GM19372 (cell line): ENCODE measurements around the gene TACC2.
"Not testable (repeated sequence)": the region's sequence is repeated elsewhere in the genome, so short reads cannot be mapped to it uniquely, and the experiment has no call there.

Experiments
- ATAC-seq: cut with Tn5 transposase; IDR thresholded peaks from one replicate; pipeline ENCODE4 v1.9.1; 2021; ENCODE audit warnings: mild to moderate bottlenecking, low read depth, moderate library complexity; ENCODE audit not compliant: unreplicated experiment

The TACC2 gene

DNA sequence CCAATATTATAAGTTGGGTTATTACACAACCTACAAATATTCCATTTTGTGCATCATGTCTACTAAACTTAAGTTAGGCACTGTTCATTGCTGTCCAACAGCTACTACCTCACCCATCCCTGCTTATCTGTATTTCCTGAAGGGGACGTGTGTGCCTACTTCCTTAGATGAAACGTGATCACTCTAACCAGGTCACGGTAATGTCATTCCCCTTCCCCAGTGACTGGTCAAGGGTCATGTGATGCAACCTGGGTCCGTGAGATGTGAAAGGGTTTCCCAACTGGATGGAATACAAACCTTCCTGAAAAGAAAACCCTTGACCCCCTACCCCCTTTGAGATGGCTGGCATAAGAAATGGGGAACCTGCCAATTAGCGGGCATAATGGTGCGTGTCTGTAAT, 12.4 kb upstream of the TACC2 start:
- ATAC-seq, result no peak

DNA sequence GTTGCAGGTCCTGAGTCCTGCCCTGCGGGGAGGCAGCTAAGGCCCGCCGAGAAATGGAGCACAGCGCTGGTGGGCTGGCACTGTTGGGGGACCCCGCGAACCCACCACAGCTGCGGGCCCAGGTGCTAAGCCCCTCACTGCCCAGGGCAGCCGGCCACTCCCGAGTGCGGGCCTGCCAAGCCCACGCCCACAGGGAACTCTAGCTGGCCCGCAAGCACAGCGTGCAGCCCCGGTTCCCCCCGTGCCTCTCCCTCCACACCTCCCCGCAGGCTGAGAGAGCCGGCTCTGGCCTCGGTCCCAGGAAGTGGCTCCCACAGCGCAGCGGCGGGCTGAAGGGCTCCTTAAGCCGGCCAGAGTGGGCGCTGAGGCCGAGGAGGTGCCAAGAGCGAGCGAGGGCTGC, 10.5 kb upstream of the TACC2 start:
- ATAC-seq, result no peak

DNA sequence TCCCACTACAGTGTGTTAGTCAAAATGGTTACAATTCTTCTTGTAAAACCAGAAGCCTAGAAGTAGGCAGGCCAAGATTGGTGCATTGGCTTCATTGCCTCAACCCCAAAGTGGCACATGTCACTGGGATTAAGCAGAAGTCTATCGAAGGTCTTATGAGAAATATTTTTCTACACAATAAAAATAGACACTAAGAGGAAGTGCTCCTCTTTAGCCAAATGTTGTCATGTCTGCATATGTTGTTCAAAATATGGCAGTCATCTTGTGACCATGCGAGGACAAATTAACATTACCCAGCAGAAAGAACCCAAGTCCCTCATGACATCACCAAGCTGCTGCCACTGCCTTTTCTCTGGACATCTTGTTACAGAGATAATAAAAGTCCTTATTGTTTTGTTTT, 7.6 kb upstream of the TACC2 start:
- ATAC-seq, result no peak

DNA sequence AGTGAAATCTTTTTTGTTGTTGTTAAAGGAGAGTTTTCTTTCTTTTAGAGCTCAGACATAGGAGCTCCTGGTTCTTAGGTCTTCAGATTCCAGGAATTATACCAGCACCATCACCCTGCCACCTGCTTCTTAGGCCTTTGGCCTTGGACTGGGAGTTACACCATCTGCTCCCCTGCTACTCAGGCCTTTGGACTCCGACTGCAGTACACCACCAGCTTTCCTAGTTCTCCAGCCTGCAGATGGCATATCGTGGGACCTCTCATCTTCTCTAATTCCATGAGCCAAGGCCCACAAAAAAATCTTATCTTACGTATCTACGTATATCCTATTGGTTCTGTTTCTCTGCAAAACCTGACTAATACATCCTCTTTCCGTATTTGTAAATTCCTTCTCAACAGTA, 5.1 kb upstream of the TACC2 start:
- ATAC-seq, result no peak

DNA sequence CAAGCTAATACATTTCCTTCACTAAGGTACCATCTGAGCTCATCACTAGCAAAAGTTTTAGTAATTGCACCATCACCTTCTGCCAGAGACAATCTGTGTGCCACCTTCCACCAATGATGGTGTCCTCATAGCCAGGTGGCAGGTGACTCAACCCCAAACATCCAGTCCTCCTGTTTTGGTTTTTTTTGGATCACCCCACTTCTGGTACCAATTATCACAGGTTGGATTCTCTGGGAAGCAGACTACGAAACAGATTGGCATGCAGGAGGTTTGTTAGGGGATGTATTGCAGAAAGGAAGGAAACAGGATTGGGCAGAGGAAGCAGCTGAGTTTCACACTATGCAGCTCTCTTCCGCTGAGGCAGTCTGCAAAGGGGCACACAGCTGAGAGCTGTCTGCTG, 4.5 kb upstream of the TACC2 start:
- no peak for ATAC-seq

DNA sequence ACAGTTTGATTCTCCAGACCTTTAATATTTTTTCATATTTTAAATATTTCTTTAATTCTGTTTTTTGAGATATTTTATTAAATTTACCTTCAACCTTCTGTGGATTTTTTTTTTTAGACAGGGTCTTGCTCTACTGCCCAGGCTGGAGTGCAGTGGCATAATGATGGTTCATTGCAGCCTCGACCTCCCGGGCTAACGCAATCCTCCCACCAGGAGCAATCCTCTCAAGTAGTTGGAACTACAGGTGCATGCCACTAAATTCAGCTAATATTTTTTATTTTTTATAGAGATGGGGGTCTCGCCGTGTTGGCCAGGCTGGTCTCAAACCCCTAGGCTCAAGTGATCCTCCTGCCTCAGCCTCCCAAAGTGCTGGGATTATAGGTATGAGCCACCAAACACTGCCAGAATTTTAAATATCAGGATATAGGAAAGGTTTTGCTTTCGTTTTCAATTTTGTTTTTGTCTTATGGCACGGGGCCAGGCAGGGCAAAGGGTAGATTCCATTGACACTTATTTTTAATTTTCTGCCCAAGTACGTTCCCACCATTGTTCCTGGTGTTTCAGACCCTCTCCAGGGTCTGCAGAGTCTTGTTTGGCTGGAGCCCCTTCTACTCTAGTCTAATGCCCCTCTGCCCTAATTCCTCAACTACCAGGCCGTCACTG, 1.2 kb downstream of the TACC2 start:
- no peak for ATAC-seq

DNA sequence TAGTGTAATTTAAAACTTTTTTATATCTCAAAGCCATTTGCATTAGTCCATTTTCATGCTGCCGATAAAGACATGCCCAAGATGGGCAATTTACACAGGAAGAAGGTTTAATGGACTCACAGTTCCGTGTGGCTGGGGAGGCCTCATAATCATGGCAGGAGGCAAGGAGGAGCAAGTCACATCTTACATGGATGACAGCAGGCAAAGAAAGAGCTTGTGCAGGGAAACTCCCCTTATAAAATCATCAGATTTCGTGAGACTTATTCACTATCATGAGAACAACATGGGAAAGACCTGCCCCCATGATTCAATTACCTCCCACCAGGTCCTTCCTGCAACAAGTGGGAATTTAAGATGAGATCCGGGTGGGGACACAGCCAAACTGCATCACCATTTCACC, 2.8 kb downstream of the TACC2 start:
- ATAC-seq, result not testable (repeated sequence)

DNA sequence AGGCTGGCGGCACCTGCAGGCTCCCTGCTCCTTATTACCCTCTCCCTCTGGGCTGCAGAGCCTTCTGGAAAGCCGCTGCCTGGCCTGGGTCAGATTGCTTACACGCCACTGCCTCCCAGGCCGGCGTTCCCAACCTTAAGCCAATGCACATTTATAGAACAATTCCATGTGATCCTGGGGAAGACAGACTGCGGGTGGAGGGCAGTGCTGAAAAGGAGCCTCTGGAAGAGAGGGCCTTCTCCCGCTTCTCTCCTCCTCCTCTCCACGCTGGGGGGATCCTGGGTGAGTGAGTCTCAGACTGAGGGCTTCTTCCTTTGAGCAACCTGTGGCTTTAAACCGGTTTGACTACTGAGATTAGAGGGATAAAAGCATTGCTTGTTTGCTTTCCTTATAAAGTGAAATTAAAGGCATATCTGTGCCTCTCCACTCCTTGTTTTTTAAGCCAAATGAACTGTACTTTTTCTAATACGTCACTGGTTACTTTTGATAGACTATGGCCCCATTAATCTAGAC, 5.5 kb downstream of the TACC2 start:
- no peak for ATAC-seq

DNA sequence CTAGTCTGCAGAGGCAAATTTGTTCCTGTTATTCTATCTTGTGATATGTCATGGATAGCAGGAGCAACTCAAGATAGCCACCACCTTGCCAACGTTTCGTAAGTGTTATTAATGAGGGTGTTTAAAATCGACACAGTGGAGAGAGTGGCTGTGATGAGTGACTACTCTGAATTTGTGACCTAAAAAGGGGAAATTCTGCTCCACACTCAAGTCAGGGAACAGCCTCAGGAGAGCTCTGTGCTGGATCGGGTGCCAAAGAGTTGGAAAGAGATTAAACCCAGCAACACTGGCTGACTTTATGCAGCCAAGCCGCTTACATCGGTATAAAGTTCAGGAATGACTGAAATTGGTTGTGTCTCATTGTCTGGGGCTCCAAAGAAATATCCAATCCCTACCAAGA, 9.5 kb downstream of the TACC2 start:
- ATAC-seq, result no peak

DNA sequence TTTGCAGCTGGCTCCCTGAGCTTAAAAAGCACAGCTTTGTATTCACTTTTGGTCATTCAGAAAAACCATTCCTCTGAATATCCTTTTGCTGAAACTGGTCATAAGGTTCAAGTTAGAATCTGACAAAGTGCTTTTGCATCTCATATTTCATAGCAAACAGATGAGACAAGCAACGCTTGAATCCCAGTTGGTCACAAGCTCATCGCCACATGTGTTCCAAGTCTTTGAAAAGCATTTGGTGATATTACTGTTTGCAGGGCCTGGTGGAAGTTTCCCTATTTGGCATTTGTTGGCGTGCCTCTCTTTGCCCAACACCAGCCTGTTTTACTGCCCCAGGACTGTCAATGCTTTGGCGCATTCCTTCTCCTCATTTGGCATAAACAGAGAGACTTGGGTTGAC, 10.3 kb downstream of the TACC2 start:
- no peak for ATAC-seq

DNA sequence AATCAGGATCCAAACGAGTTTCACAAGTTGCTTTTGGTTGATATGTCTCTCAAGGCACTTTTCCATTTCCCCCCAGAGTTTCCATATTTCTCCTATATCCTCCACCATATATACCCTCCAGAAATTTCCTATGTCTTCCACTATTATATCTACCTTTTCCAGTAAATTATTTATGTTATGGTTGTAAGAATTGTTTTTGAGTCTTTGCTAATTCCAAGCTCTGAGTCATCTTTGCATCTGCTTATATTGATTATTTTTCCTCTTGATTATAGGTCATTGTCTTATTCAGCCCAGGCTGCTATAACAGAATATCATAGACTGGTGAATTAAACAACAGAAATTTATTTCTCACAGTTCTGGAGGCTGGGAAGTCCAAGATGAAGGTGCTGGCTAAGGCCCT, 12.7 kb downstream of the TACC2 start:
- ATAC-seq, result no peak

DNA sequence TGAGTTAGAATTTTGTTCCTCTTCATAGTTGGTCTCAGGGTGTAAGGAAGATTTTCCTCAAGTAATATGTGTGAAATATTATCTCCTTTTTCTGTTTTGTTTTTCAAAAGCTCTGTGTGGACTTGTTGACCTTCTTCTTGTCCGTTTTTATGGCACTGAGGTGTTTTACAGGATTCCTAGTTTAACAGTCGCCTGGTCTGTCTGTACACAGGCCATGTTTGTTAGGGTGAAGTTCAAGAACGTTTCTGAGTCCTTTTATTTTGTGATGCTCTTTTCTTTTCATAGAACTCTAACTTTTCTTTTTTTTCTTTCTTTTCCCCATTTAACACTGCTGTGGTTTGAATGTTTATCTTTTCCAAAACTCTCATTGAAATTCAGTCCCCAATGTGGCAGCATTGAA, 18.5 kb downstream of the TACC2 start:
- no peak for ATAC-seq

DNA sequence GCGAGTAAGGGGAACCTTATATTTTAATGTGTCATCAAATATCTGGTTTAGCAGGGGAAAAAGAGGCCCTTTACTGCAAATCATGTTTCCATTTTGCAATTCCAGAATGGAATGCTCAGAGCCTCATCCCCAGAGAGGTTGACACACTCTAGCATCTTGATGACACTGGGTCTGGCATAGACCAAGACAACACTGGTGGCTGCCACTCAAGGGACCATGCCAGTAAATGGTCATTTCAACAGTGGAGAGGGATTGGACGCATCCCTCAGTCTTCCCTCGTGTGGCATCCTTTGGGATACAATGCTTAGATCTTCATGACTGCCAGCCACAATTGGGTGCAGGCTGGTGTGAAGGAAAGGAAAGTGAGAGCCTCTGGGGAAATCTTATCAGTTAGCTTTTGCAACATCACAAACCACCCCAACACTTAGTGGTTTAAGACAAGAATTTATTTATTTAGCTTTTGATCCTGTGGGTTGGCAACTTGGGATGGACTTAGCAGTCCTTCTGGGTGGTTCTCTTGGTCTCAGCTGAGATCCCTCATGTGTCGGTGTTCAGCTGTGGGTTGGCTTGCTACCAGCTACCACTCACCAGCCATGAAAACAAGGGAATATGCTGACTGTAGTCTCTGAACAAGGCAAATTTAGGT, 21.6 kb downstream of the TACC2 start:
- ATAC-seq, result no peak

DNA sequence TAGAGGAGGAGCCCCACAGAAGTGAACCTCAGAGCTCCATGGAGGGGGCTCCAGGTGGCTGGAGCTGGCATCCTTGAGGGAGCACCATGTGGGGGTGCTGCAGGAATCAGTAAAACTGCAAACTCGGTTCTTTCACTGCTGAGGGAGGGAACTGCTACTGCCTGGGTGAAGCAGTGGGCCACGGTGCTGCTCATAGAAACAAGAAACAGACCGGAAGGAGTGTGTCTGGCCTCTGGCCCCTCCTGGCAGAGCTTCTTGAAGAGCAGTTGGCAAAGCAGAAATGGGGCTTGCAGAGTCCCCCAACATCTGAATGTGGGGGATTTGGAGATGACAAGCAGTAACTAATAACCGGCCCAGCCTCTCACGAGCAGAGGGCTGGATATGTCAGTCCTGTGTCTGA, 23.8 kb downstream of the TACC2 start:
- no peak for ATAC-seq

DNA sequence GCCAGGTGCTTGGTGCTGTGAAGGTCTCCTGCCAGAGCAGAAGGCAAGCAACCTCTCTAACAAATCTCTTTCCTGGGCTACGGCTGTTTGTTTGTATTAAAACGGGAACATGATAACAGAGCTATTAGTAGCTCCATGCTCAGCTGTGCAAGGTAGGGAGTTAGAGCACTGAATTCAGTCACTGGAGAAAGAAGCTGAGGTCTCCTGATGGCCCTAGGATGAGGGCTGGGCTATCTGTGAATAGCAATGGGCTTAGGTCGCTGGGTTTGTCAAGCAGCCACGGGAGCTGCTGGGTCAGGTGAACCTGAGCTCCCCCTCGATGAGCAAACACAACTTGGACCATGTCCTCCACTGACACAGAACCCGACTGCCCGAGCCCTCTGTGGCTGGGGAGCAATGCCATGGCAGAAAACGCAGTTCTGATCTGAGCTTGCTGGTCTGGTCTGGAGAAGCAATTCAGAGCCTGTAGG, 24.4 kb downstream of the TACC2 start:
- no peak for ATAC-seq

DNA sequence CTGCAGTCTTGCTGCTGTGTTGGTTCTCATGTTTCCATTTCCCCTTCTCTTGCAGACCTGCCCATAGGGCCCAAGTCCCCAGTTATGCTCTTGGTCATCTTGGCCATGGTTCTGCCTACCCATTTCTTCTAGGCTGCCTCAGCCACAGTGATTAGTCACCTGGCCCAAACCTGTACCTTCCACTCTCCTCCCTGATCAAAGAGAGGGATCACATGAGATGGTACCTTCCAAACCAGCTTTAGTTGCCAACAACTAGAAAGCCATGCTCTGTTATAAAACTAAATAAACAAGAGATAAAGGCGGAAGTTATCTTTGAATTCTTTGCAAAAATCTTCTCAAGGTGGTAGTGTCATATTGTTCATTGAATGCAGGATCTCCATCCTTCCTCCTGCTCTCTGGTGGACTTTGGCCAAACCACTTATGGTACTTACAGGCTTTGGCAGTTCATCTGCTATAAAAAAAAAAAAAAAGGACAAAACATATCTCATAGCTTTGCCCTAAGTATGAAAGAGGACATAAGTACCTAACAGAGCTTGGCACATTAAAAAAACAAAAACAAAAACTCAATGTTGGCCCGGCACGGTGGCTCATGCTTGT, 25.8 kb downstream of the TACC2 start:
- no peak for ATAC-seq

DNA sequence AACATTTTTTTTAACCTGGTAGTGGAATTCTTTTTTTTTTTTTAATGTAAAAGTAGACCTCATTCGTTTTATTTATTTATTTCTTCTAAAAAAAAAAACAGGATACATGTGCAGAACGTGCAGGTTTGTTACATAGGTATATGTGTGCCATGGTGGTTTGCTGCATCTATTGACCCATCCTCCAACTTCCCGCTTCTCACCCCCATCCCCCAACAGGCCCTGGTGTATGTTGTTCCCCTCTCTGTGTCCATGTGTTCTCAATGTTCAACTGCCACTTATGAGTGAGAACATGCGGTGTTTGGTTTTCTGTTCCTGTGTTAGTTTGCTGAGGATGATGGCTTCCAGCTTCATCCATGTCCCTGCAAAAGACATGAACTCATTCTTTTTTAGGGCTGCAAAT, 29.0 kb downstream of the TACC2 start:
- ATAC-seq, result not testable (repeated sequence)

DNA sequence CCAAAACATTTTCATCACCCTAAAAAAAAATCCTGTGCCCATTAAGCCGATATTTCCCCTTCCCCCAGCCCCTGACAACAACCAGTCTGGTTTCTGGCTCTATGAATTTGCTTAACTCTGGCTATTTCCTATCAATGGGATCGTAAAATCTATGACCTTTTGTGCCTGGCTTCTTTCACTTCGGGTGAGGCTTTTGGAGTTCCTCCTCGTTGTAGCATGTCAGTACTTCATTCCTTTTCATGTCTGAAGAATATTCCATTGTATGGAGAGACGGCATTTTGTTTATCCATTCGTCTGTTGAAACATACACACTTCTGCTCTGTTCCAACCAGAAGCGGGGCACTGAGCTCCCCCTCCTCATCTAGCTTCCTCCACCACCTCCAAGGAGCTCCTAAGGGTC, 29.5 kb downstream of the TACC2 start:
- no peak for ATAC-seq

DNA sequence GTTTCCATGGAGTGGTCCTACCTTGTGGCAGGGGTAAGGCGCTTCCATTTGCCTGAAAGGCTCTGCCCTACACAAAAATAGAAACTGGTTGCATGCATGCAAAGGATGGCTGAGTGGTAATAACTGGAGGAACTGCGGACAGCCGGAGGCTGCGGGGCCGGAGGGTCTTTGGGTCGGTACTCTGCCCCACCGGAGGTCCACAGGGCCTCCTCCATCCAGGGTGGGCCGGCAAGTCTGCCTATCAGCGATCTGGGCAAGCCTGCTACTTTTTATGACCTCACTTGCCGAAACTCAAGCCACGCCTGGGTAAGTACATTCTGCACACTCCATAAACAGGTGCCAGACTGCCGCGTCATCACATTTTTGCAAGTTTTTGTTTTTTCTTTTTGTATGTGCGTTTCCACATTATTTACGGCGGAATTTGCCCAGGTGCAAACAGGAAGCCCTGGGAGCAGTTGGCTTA, 30.0 kb downstream of the TACC2 start:
- no peak for ATAC-seq

DNA sequence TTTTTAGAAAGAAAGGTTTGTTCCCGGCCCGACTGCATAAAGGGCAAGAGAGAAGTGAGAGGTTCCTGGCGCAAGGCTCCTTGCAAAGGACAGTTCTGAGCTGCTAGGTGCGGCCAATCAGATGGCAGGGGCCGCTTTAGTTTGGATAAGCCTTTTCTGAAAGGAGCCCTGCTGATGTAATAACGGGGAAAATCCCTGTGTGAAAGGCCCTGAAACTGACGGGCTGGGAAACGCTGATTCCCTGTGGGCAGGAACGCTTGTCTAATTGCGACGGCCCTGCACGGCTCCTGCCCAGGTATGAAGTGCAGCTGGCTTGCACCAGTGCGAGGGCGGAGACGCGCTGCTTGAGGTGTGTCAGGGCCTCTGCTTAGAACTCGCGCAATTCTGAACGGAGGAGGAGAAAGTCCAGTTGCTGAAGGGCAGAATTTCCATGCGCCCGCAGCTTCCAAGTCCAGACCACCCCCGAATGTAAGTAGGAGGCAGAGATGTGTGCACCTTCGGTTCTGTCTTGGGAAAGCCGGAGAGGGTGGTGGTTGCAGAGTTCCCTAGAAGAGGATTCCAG, 30.5 kb downstream of the TACC2 start:
- ATAC-seq, result no peak

DNA sequence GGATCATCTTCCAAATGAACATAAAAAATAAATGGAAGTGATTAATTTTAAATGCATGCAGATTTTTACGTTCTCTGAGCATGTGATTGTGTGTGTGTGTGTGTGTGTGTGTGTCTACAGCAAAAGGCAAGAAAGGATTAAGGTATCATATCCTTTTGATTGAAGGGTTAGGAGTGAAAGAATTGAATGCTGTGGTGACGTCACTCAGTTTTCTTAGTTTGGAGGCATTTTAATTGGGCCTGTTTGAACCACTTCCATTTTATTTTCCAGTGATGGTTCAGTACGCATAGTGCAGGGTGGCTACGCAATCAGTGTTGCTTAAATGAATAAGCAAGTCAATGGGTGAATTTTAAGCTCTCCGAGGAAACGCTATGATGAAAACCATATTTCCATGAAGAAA, 31.3 kb downstream of the TACC2 start:
- no peak for ATAC-seq
